Right lung (tissue), 5 donors: ENCODE results near the gene PDE1A. TPM values are rescaled to one million over a fixed set of nuclear protein-coding genes. Genes with fewer than 3 reads are reported as not detected.
A peak's percentile ranks its signal among the peaks of the same experiment; 100 is the strongest.

ENCODE experiments used
- DNase-seq, 2 donors: peaks; one replicate each; pipeline ENCODE4 v3.0.0-alpha.2; 2013
- polyA plus RNA-seq, 5 donors: library from polyadenylated mRNA; unstranded; fragments of 120-200 nt; gene quantifications; one replicate each; pipeline versions ENCODE4 v1.2.1 to v1.2.3, GENCODE V29; 2013; ENCODE audit warnings: inconsistent platforms in 1 of 5, low replicate concordance in 1 of 5; ENCODE audit not compliant: insufficient read length in 5 of 5, insufficient read depth in 1 of 5

The PDE1A gene
- polyA plus RNA-seq, 5 donors: 12.1 to 16.1 (median 14.8) TPM

- no peak for DNase-seq
Measured at GRCh38 chr2:182208421-182208820, 218.4 kb downstream of the PDE1A start.

GRCh38 chr2:182207049-182207746 lies 219.6 kb downstream of the PDE1A start:
- no peak for DNase-seq

- no peak for DNase-seq
Measured at GRCh38 chr2:182197529-182197928, 229.3 kb downstream of the PDE1A start.

- DNase-seq: no peak
Measured at GRCh38 chr2:182193291-182193690, 233.5 kb downstream of the PDE1A start.

GRCh38 chr2:182191061-182191460 lies 235.8 kb downstream of the PDE1A start:
- DNase-seq: no peak

- DNase-seq: no peak
Measured at GRCh38 chr2:182187130-182187529, 239.7 kb downstream of the PDE1A start.

GRCh38 chr2:182186132-182186735 lies 240.6 kb downstream of the PDE1A start:
- peak; percentile 10 to 29 for DNase-seq

GRCh38 chr2:182182436-182182835 lies 244.4 kb downstream of the PDE1A start:
- no peak for DNase-seq

- no peak for DNase-seq
Measured at GRCh38 chr2:182181381-182181780, 245.5 kb downstream of the PDE1A start.

GRCh38 chr2:182179176-182179575 lies 247.7 kb downstream of the PDE1A start:
- no peak for DNase-seq

GRCh38 chr2:182173944-182174622 lies 252.8 kb downstream of the PDE1A start:
- DNase-seq: no peak

- no peak for DNase-seq
Measured at GRCh38 chr2:182170341-182170740, 256.5 kb downstream of the PDE1A start.

- DNase-seq: no peak
Measured at GRCh38 chr2:182167882-182168281, 259.0 kb downstream of the PDE1A start.

GRCh38 chr2:182166841-182167240 lies 260.0 kb downstream of the PDE1A start:
- no peak for DNase-seq

GRCh38 chr2:182166406-182166805 lies 260.4 kb downstream of the PDE1A start:
- no peak for DNase-seq

- DNase-seq: no peak
Measured at GRCh38 chr2:182165202-182165601, 261.6 kb downstream of the PDE1A start.

- no peak for DNase-seq
Measured at GRCh38 chr2:182164686-182165085, 262.1 kb downstream of the PDE1A start.

- DNase-seq: no peak
Measured at GRCh38 chr2:182163878-182164277, 263.0 kb downstream of the PDE1A start.

GRCh38 chr2:182148344-182148743 lies 278.5 kb downstream of the PDE1A start:
- no peak for DNase-seq

- DNase-seq: peak in 1 of 2 donors; percentile 9
Measured at GRCh38 chr2:182144776-182145165, 282.1 kb downstream of the PDE1A start.

GRCh38 chr2:182144041-182144775 lies 282.6 kb downstream of the PDE1A start:
- no peak for DNase-seq

GRCh38 chr2:182142062-182142461 lies 284.8 kb downstream of the PDE1A start:
- no peak for DNase-seq
